AG09309 (cell line): ENCODE results near the gene KCNE5.
"Not testable (repeated sequence)": the region's sequence is repeated elsewhere in the genome, so short reads cannot be mapped to it uniquely, and the experiment has no call there.

Source experiments
- DNase-seq: peaks from one replicate; pipeline ENCODE4 v3.0.0-alpha.2; 2010; ENCODE audit warnings: low read depth
- H3K4me3 ChIP-seq: 2 replicates; pipeline ENCODE4 v1.5.1; 2011; ENCODE audit warnings: mild to moderate bottlenecking, low read depth, low read length, moderate library complexity; ENCODE audit not compliant: control insufficient read depth
- CTCF ChIP-seq: IDR thresholded peaks from 2 replicates; pipeline ENCODE4 v1.5.1; 2011; ENCODE audit warnings: mild to moderate bottlenecking, low read depth, low read length, inconsistent platforms; ENCODE audit not compliant: insufficient read depth, control insufficient read depth; ENCODE audit errors: missing control alignments

The KCNE5 gene

GRCh38 chrX:109624641-109625616 lies at the start of gene KCNE5:
Gene KCNE5, minus strand, starts transcription at chrX:109625172. Its CDS starts 152 bp downstream, at chrX:109625020.
- H3K4me3 ChIP-seq, result no peak within 1 kb of the TSS
- TF ChIP-seq CTCF, result no peak
- DNase-seq, result no peak

GRCh38 chrX:109672239-109672638 lies 47.3 kb upstream of the KCNE5 start:
- H3K4me3 ChIP-seq, result no peak overlapping the region
- no peak for TF ChIP-seq CTCF
- DNase-seq, result no peak

GRCh38 chrX:109671170-109671569 lies 46.2 kb upstream of the KCNE5 start:
- not testable (repeated sequence) for H3K4me3 ChIP-seq, DNase-seq

- no peak overlapping the region for H3K4me3 ChIP-seq
- no peak for DNase-seq
- no peak for TF ChIP-seq CTCF
Observed at GRCh38 chrX:109667986-109668385, 43.0 kb upstream of the KCNE5 start.

- no peak overlapping the region for H3K4me3 ChIP-seq
- no peak for DNase-seq
- no peak for TF ChIP-seq CTCF
Observed at GRCh38 chrX:109660435-109661143, 35.6 kb upstream of the KCNE5 start.

GRCh38 chrX:109658391-109658790 lies 33.4 kb upstream of the KCNE5 start:
- H3K4me3 ChIP-seq, result no peak overlapping the region
- TF ChIP-seq CTCF, result no peak
- no peak for DNase-seq

GRCh38 chrX:109657364-109657763 lies 32.4 kb upstream of the KCNE5 start:
- not testable (repeated sequence) for DNase-seq, H3K4me3 ChIP-seq
